Mammary epithelial cell (primary cell): Measurements from ENCODE around the gene ADAM15.

ENCODE experiments used
- CTCF ChIP-seq, 2 donors: IDR thresholded peaks in 1 of 2; conservative IDR thresholded peaks in 1 of 2; 2 replicates each; pipeline ENCODE4 v1.5.1; 2011 to 2012; ENCODE audit warnings: inconsistent platforms in 2 of 2, low read length in 2 of 2, mild to moderate bottlenecking in 2 of 2, control low read depth in 1 of 2, low read depth in 1 of 2; ENCODE audit not compliant: insufficient read depth in 1 of 2; ENCODE audit errors: extremely low read depth in 1 of 2
- EZH2 ChIP-seq: IDR thresholded peaks from 2 replicates; pipeline ENCODE4 v1.6.1; 2012; ENCODE audit warnings: low read length, inconsistent platforms, borderline replicate concordance

- TF ChIP-seq CTCF (conservative IDR thresholded peaks at IDR 0.05 in 1 of 2, IDR thresholded peaks at IDR 0.05 in 1 of 2; ENCODE audit: extremely low read depth in 1 of 2, insufficient read depth in 1 of 2, low read depth in 1 of 2, low read length in 2 of 2) (no peak), EZH2 (no peak)
These were observed 54.5 kb downstream of the ADAM15 start for GRCh38 chr1:155105604-155106011.
